ENCODE measurements around the gene MRPL43.

DNA sequence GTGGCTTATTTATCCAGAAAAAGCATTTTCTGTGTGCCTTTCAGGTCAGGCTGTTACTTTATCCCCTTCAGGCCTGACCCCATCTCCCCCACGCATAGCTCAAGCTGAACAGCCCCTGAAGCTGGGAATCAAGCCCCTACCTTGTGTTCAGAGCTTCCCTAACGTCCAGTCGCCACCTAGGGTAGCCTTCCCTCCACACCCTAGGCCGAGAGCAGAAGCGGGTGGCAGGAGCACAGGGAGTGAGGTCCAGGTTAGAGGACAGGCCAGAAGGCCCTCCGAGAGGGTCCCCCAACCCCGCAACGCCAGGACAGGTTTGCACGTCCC, 18.5 kb downstream of the MRPL43 start:
- TF ChIP-seq EZH2 (IDR thresholded peaks at IDR 0.05; ENCODE audit: insufficient read depth, poor library complexity, severe bottlenecking): no peak
- TF ChIP-seq EZH2phosphoT487 (IDR thresholded peaks at IDR 0.05; ENCODE audit: insufficient read depth, low read depth): no peak
